ENCODE measurements around the gene PLEKHM3. TPM values are rescaled to one million over a fixed set of nuclear protein-coding genes. Genes with fewer than 3 reads are reported as not detected.

PLEKHM3 gene
- total and polyA plus RNA-seq, 2 experiments from 2014 or later: 4.9 to 6.6 TPM

- no peaks in the 10 kb centered on the region for H3K79me2 ChIP-seq (ENCODE audit: insufficient read depth)
- H3K4me1 ChIP-seq (ENCODE audit: insufficient read depth): no peaks in the 10 kb centered on the region
- H3K9me3 ChIP-seq (ENCODE audit: low read depth): no peaks in the 10 kb centered on the region
- no peaks in the 10 kb centered on the region for H3K9me2 ChIP-seq (ENCODE audit: insufficient read depth)
- DNase-seq: no peak
- H3K9ac ChIP-seq: no peak overlapping the region
- H3K36me3 ChIP-seq (ENCODE audit: low read depth): no peaks in the 10 kb centered on the region
- TF ChIP-seq EZH2 (IDR thresholded peaks at IDR 0.05; ENCODE audit: insufficient read depth, poor library complexity, severe bottlenecking) (no peak), EZH2phosphoT487 (IDR thresholded peaks at IDR 0.05; ENCODE audit: insufficient read depth, low read depth) (no peak)
- H3K27me3 ChIP-seq (replicated peaks; ENCODE audit: insufficient read depth): no peaks in the 10 kb centered on the region
- no peak overlapping the region for H3K4me3 ChIP-seq
- no peak overlapping the region for H2AFZ ChIP-seq
- H4K20me1 ChIP-seq (ENCODE audit: insufficient read depth): no peaks in the 10 kb centered on the region
- WGBS, 2 experiments (ENCODE audit: low coverage in 1 of 2, low lambda C conversion rate in 2 of 2, missing lambda C conversion rate in 2 of 2): 61 to 74% methylated on average over 2 of the region's 2 CpGs
- no peak overlapping the region for H3K4me2 ChIP-seq (ENCODE audit: unreplicated experiment)
- in situ Hi-C loops (cut with MboI): no loop called here
- no peak overlapping the region for H3K27ac ChIP-seq
- H3F3A ChIP-seq (ENCODE audit: insufficient read depth): no peaks in the 10 kb centered on the region
These were observed 122.5 kb downstream of the PLEKHM3 start for GRCh38 chr2:207902821-207903220.

DNA sequence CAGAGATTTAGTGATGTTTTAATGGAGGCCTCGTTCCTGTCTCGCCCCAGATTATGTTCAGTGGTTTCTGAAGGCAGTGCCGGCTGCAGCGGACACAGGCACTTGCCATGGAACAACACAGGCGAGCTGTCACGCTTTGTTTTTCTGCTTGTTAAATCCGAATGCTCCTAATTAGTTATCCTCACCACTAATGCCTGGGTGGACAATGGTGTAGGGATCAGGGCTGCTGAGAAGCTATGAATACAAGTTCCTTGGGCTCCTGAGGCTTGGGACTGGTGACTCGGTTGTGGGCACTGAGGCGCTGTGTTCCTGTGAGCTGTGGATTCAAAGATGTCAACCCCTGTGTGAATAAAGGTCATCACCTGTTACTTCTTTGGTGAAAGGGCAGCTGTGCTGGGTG lies 123.5 kb downstream of the PLEKHM3 start:
- Histone ChIP-seq H3K4me1 (ENCODE audit: insufficient read depth) (no peaks in the 10 kb centered on the region), H3F3A (ENCODE audit: insufficient read depth) (no peaks in the 10 kb centered on the region), H3K4me2 (ENCODE audit: unreplicated experiment) (no peak overlapping the region), H3K4me3 (no peak overlapping the region), H3K9me2 (ENCODE audit: insufficient read depth) (no peaks in the 10 kb centered on the region), H3K9me3 (ENCODE audit: low read depth) (no peaks in the 10 kb centered on the region), H3K27me3 (replicated peaks; ENCODE audit: insufficient read depth) (no peaks in the 10 kb centered on the region), H3K27ac (no peak overlapping the region), H3K36me3 (ENCODE audit: low read depth) (no peaks in the 10 kb centered on the region), H2AFZ (no peak overlapping the region), H4K20me1 (ENCODE audit: insufficient read depth) (no peaks in the 10 kb centered on the region), H3K79me2 (ENCODE audit: insufficient read depth) (no peaks in the 10 kb centered on the region), H3K9ac (no peak overlapping the region)
- TF ChIP-seq EZH2phosphoT487 (IDR thresholded peaks at IDR 0.05; ENCODE audit: insufficient read depth, low read depth) (no peak), EZH2 (IDR thresholded peaks at IDR 0.05; ENCODE audit: insufficient read depth, poor library complexity, severe bottlenecking) (no peak)
- DNase-seq: no peak
- whole genome bisulfite sequencing, 2 experiments (ENCODE audit: low coverage in 1 of 2, low lambda C conversion rate in 2 of 2, missing lambda C conversion rate in 2 of 2): 95% methylated on average over 9 of the region's 9 CpGs
- in situ Hi-C loops (cut with MboI): no loop called here

GRCh38 chr2:207901401-207901800 lies 123.9 kb downstream of the PLEKHM3 start:
- 96 to 100% methylated on average over 4 of the region's 4 CpGs for WGBS, 2 experiments (ENCODE audit: low coverage in 1 of 2, low lambda C conversion rate in 2 of 2, missing lambda C conversion rate in 2 of 2)
- Histone ChIP-seq H3K4me1 (ENCODE audit: insufficient read depth) (no peaks in the 10 kb centered on the region), H3K27ac (no peak overlapping the region), H3K36me3 (ENCODE audit: low read depth) (no peaks in the 10 kb centered on the region), H3K4me2 (ENCODE audit: unreplicated experiment) (no peak overlapping the region), H3K9me3 (ENCODE audit: low read depth) (no peaks in the 10 kb centered on the region), H3K9ac (no peak overlapping the region), H3K79me2 (ENCODE audit: insufficient read depth) (no peaks in the 10 kb centered on the region), H3K27me3 (replicated peaks; ENCODE audit: insufficient read depth) (no peaks in the 10 kb centered on the region), H3K9me2 (ENCODE audit: insufficient read depth) (no peaks in the 10 kb centered on the region), H4K20me1 (ENCODE audit: insufficient read depth) (no peaks in the 10 kb centered on the region), H3F3A (ENCODE audit: insufficient read depth) (no peaks in the 10 kb centered on the region), H2AFZ (no peak overlapping the region), H3K4me3 (no peak overlapping the region)
- in situ Hi-C loops (cut with MboI): no loop called here
- no peak for TF ChIP-seq EZH2phosphoT487 (IDR thresholded peaks at IDR 0.05; ENCODE audit: insufficient read depth, low read depth)
- no peak for TF ChIP-seq EZH2 (IDR thresholded peaks at IDR 0.05; ENCODE audit: insufficient read depth, poor library complexity, severe bottlenecking)
- no peak for DNase-seq

GRCh38 chr2:207898354-207898695 lies 127.0 kb downstream of the PLEKHM3 start:
- Histone ChIP-seq H3K9me2 (ENCODE audit: insufficient read depth) (no peaks in the 10 kb centered on the region), H3K79me2 (ENCODE audit: insufficient read depth) (no peaks in the 10 kb centered on the region), H4K20me1 (ENCODE audit: insufficient read depth) (no peaks in the 10 kb centered on the region), H3F3A (ENCODE audit: insufficient read depth) (no peaks in the 10 kb centered on the region), H3K9ac (no peak overlapping the region), H3K36me3 (ENCODE audit: low read depth) (no peaks in the 10 kb centered on the region), H3K27me3 (replicated peaks; ENCODE audit: insufficient read depth) (no peaks in the 10 kb centered on the region), H3K27ac (no peak overlapping the region), H3K4me3 (no peak overlapping the region), H3K4me2 (ENCODE audit: unreplicated experiment) (no peak overlapping the region), H3K4me1 (ENCODE audit: insufficient read depth) (no peaks in the 10 kb centered on the region; the same call in 1 of the 2 replicates), H2AFZ (no peak overlapping the region), H3K9me3 (ENCODE audit: low read depth) (no peaks in the 10 kb centered on the region)
- WGBS, 2 experiments (ENCODE audit: low coverage in 1 of 2, low lambda C conversion rate in 2 of 2, missing lambda C conversion rate in 2 of 2): 91 to 94% methylated on average over 8 of the region's 8 CpGs
- no peak for DNase-seq
- TF ChIP-seq EZH2 (IDR thresholded peaks at IDR 0.05; ENCODE audit: insufficient read depth, poor library complexity, severe bottlenecking) (no peak), EZH2phosphoT487 (IDR thresholded peaks at IDR 0.05; ENCODE audit: insufficient read depth, low read depth) (no peak)
- in situ Hi-C loops (cut with MboI): no loop called here
